ENCODE data around the gene ITGA11.
"Not testable (repeated sequence)": the region's sequence is repeated elsewhere in the genome, so short reads cannot be mapped to it uniquely, and the experiment has no call there.

The ITGA11 gene

DNA sequence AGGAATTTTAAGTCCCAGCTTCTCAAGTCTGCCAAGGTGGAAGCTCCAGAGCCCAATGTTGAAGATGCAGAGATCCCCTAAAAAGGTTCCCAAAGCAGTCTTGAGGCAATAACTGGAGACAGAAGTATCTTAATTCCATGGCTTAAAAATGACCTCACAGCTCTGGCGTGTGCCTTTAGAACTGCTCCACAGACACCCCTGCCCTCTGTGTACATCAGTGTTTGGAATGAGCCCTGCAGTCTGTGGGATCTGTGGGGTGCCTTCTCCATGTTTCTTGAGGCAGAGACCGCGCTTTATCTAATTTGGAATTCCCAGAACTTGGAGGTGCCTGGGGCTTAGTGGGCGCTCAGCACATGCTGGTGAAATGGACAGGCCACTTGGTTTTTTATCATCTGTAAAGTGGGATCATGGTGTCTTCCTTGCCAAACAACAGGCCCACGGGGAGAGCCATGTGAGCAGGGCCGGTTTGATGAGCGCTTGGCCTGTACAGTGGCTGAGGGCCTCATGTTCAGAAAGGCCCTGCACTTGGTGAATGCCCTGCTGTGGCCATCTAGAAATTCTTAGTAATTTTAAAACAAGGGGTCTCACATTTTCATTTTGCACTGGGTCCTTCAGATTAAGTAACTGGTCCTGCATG is 7.1 kb downstream of the ITGA11 start:
- no peak for DNase-seq

DNA sequence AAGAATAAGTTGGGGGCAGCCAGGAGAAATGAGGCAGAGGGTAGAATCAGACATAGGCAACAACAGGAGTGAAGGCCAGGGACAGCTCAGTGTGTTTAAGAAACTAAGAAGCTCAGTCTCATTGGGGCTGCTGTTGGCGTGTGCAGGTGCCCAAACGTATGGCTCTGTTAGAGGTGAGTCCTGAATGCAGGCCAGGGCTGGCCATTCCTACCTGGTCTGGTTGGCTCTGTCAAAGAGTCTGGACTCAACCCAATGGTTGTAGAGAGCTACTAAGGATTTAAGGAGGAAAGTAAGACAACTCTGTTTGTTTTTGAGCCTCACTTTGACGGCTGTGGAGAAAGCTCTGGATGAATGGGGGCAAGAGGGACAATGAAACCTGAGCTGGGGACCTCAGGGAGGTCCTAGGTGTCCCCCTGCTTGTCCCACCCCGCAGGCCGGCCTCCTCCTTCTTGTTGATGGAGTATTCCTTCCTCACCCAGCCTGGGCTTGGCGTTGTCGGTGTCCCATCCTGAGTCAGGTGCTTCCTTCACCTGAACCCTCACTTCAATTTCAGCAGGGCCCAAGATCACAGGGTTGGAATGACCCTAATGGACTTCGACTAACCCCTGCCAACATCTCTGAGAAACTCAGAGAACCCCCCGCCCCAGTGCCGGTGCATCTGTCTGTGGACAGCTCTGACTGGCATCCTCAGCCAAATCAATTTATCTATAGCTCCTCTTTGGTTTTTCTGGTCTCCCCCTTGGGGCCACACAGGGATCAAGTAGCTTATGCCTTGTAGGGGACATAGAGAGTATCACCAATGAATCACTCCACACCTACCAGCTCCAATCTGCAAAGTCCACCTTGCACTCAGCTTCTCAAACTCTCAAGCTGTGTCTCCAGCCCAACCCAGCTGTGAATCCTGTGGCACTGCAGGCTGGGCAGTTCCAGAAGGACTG is 8.3 kb downstream of the ITGA11 start:
- no peak for DNase-seq

GRCh38 chr15:68422403-68423145 is 9.4 kb downstream of the ITGA11 start:
- not testable (repeated sequence) for DNase-seq

GRCh38 chr15:68421798-68422402 is 10.1 kb downstream of the ITGA11 start:
- DNase-seq = no peak

DNA sequence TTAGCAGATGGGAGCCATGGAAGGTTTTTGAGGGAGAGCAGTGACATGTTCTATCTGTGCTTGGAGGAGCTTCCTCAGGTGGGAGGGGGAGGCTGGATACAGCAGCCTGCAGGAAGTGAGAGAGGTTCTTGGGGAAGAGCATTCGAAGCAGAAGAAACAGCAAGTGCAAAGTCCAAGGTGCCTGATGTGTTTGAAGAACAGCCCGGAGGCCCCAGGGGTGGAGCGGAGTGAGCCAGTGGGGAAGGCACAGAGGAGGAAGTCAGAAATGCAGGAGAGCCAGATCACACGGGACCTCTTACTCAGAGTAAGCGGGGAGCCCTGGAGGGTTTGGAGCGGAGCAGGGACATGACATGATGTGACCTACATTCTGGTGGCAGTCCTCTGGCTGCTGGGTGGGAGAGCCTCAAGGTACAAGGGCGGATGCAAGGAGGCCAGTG is 10.8 kb downstream of the ITGA11 start:
- DNase-seq = no peak

DNA sequence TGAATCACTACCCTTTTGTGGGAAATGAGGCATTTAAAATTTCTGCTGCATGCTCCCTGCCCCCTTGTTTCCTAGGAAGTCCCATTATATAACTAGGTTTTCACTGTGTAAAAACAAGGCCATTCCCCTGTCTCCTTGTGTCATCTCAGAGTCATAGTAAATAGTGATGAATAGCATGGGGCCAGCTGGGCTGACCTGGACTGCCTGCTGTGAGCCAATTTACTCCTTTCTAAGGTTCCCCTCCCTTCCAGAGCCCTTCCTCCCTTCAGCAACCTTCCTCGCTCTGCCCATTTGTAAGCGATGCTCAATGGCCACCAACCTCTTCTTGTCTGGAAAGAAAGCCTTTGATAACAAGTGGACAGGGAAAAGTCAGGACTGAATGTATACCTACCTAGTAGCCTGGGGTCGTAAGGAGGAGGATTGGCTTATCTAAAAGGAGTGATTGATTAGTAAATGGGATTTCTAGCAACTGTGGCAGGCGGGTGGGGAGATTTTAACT is 11.7 kb downstream of the ITGA11 start:
- no peak for DNase-seq

DNA sequence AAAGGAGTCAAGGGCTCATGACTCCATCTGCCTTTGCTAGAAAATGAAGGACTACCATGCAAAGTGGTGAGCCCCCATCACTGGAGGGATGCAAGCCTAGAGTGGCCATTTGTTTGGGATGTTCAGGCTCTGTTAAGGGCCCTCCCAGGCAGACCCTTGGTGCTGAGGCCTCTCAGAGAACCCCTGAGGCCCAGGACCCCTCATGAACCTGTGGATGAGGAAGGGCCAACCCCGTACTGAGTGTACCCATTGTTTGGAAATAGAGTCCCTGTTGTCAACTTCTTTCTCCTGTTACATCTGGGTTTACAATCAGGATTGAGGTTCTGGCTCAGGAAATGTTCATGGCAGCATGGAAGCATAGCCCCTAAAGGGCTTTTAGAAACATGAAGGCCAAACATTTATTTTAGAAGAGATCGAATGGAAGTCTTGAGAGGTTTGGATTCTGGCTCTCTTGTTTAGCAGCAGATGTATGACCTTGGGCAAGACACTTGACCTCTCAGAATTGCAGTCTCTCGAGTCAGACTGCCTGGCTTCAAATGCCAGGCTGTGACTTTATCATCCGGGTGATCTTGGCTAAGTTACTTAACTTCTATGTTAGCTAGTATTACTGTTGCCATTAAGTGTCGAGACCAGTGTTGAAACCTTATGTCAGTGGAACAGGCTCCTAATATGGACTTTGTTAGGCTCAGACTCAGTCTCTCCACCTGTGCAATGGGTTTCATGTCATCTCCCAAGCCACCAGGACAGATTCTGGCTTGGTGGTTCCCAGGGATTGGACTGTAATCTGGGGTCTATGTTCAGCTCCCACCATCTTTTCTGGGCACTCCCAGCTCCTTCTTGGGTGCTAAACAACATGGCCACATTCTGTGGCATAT is 12.4 kb downstream of the ITGA11 start:
- DNase-seq = no peak

GRCh38 chr15:68418611-68419161 is 13.3 kb downstream of the ITGA11 start:
- DNase-seq = peak; percentile 41

DNA sequence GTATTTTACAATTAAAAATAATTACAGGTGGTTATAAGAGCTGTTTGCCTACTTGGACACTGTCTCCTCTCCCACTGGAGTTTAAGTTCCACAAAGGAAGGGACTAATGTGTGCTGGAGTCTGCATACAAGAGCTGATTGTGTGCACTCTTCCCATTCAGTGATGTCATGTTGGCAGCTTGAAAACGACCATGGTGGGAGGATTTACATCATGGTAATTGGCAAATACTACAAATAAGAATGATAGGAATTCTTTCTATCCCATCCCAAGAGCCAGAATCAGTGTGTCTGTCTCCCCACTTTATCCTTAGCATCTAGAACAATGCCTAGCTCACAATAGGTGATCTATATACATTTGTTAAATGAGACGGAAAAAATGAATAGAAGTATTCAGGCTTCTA is 14.1 kb downstream of the ITGA11 start:
- DNase-seq = no peak

- DNase-seq = no peak
These were observed 14.9 kb downstream of the ITGA11 start for GRCh38 chr15:68417051-68417450.

- no peak for DNase-seq
These were observed 15.8 kb downstream of the ITGA11 start for GRCh38 chr15:68416158-68416535.

DNA sequence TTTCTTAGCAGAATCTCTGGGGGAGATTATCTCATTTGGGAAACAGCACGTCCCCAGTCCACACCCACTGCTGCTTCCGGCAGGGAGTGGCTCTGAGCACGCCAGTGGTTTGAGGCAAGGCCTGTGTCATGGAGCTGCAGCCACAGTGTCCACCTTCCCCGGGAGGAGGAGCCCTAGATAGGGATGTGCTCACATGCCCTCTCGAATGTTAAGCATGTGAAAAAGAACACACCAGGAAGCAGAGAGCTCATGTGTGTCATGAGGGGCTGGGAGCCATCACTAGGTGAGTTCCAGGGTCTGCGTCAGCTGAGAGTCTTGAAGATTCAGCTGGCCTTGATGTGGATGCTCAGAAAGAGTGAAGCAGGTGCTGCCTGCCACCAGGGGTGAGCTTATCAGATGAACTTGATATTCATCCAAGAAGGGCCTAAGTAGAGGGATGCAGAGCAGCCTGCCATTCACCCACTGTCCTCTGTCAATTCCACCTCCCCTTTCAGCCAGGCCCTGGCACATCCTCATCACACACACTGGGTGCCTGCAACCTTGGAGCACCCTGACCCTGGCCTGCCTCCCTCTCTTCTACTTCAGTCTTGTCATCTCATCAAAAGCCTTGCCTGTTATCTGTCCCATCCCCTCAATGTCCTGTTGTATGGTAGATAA is 16.3 kb downstream of the ITGA11 start:
- no peak for DNase-seq

GRCh38 chr15:68415061-68415460 is 16.9 kb downstream of the ITGA11 start:
- no peak for DNase-seq

- no peak for DNase-seq
These were observed 17.4 kb downstream of the ITGA11 start for GRCh38 chr15:68414591-68414990.

- DNase-seq = no peak
These were observed 17.8 kb downstream of the ITGA11 start for GRCh38 chr15:68414206-68414555.

DNA sequence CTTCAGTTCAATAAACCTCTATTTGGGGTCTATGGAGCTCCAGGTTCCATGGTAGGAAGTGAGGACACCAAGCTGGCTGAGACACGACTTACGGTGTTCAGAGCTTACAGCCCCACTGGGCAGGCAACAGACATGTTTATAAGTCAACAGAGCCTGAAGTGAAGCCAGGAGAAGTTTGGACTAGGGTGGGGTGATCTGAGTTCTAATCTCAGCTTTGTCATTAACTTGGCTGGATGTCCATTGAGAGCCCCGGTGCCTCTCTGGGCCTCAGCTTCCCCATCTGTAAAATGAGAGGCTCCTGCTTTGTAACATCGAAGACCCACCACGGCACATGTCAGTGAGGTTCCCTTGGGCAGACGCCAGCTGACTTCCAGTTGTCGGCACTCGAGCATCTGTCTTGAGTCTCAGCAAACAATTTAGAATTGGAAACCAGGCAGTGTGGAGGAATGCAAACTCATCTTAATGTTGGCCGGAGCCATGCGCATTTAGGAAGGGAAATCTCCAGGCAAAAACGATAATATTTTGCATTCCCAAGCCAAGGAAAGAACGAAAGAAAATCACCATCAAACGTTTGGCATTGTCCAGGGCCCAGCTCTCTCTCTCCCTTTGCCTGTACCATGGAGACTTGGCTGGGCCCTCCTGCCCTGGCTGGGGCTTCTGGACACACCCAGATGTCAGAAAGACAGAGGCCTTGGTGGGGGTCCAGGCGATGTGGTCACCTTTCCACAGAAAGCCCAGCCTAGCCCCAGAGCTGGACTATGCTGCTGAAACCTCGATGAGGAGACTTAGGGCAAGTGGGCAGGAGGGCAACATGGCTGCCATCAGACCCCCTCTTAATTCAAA is 18.4 kb downstream of the ITGA11 start:
- no peak for DNase-seq

GRCh38 chr15:68412218-68412617 is 19.7 kb downstream of the ITGA11 start:
- DNase-seq = no peak

DNA sequence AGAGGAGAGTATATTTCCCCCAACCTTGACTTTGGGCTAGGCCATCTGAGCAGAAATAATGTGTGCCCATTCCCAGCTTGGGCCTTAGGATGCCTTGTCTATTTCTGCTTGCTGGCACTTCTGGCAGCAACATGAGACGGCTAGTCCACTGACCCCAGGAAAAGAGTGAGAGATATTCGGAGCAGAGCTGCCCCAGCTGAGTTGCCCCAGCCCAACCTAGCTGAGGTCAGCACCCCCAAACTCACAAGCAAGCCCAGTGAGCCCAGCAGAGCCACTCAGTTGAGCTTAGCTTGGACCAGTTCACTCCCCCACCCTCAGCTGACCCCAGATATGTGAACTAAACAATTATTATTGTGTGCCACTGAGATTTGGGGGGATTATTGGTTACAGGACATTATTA is 20.2 kb downstream of the ITGA11 start:
- no peak for DNase-seq

DNA sequence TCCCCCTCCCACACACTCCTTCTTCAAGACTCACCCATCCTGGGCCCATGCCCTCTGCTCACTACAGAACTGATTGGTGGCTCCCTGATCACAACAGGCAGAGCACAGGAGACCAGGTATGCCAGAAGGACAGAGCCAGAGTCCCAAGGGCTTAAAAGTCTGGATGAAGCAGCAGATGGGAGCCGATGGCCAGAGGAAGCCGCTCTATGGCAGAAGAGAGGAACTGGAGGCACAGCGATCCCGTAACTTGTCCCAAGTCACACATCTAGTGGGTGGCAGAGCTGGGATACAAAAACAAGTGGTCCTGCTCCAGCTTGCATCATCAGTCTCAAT is 20.7 kb downstream of the ITGA11 start:
- no peak for DNase-seq
